Large intestine (tissue), 3 donors: ENCODE data around the gene ASRGL1. TPM values are rescaled to one million over a fixed set of nuclear protein-coding genes. Genes with fewer than 3 reads are reported as not detected.
"Not testable (repeated sequence)": the region's sequence is repeated elsewhere in the genome, so short reads cannot be mapped to it uniquely, and the experiment has no call there.

Source experiments
- DNase-seq, 2 donors: peaks; one replicate each; pipeline versions ENCODE4 v3.0.0 to v3.0.0-alpha.2; 2013
- H3K27ac ChIP-seq: one replicate; pipeline ENCODE4 v1.5.1; 2013; ENCODE audit warnings: low read length
- H3K27me3 ChIP-seq: 2 replicates; pipeline ENCODE4 v1.6.1; 2013; ENCODE audit warnings: low read length; ENCODE audit not compliant: control insufficient read depth, insufficient read depth
- H3K36me3 ChIP-seq: 2 replicates; pipeline ENCODE4 v1.6.1; 2013; ENCODE audit warnings: low read length; ENCODE audit not compliant: control insufficient read depth, insufficient read depth
- H3K4me1 ChIP-seq: one replicate; pipeline ENCODE4 v1.6.1; 2013; ENCODE audit warnings: low read length; ENCODE audit not compliant: control insufficient read depth, insufficient read depth
- H3K4me3 ChIP-seq: one replicate; pipeline ENCODE4 v1.5.1; 2013; ENCODE audit warnings: low read length
- H3K9me3 ChIP-seq: one replicate; pipeline ENCODE4 v1.6.1; 2013; ENCODE audit warnings: mild to moderate bottlenecking, low read depth, low read length, moderate library complexity; ENCODE audit not compliant: control insufficient read depth
- WGBS: methylation state at CpG from one replicate; pipeline ENCODE4 v1.1.5; 2013; ENCODE audit warnings: low lambda C conversion rate; ENCODE audit not compliant: insufficient coverage; 5-methylcytosine and 5-hydroxymethylcytosine counted together
- polyA plus RNA-seq: library from polyadenylated mRNA; unstranded; fragments of 120-200 nt; gene quantifications from one replicate; pipeline ENCODE4 v1.2.1, GENCODE V29; 2013

ASRGL1 gene
- polyA plus RNA-seq, 1 donor = 5.4 TPM

GRCh38 chr11:62374801-62375200, 37.6 kb downstream of the ASRGL1 start:
- no peak overlapping the region for H3K4me3 ChIP-seq
- no peaks in the 10 kb centered on the region for H3K9me3 ChIP-seq
- no peak for DNase-seq
- peaks cover 6% of the 10 kb centered on the region for H3K4me1 ChIP-seq
- no peaks in the 10 kb centered on the region for H3K36me3 ChIP-seq
- no CpG with 5 or more reads among the region's 9 CpGs for WGBS
- no peaks in the 10 kb centered on the region for H3K27me3 ChIP-seq
- H3K27ac ChIP-seq = no peak overlapping the region

- H3K4me3 ChIP-seq, DNase-seq, H3K36me3 ChIP-seq, H3K9me3 ChIP-seq, H3K27me3 ChIP-seq, H3K27ac ChIP-seq: not testable (repeated sequence)
- 0% methylated on average over 3 of the region's 9 CpGs for WGBS
- H3K4me1 ChIP-seq = peaks cover 12% of the 10 kb centered on the region
These were observed 41.3 kb downstream of the ASRGL1 start for GRCh38 chr11:62378459-62379063.

- not testable (repeated sequence) for H3K36me3 ChIP-seq, H3K4me3 ChIP-seq, DNase-seq, H3K27me3 ChIP-seq, H3K27ac ChIP-seq, H3K9me3 ChIP-seq
- 80% methylated on average over 1 of the region's 2 CpGs for WGBS
- peaks cover 12% of the 10 kb centered on the region for H3K4me1 ChIP-seq
These were observed 42.3 kb downstream of the ASRGL1 start for GRCh38 chr11:62379586-62379985.

- H3K27me3 ChIP-seq, H3K27ac ChIP-seq, H3K4me3 ChIP-seq, H3K9me3 ChIP-seq, H3K36me3 ChIP-seq: not testable (repeated sequence)
- H3K4me1 ChIP-seq = peaks cover 12% of the 10 kb centered on the region
- WGBS = no CpG with 5 or more reads among the region's 12 CpGs
- peak; percentile 63 to 72 for DNase-seq
These were observed 43.6 kb downstream of the ASRGL1 start for GRCh38 chr11:62380821-62381245.

- no CpG with 5 or more reads among the region's 6 CpGs for WGBS
- H3K36me3 ChIP-seq = no peaks in the 10 kb centered on the region
- DNase-seq = no peak
- no peaks in the 10 kb centered on the region for H3K9me3 ChIP-seq
- no peak overlapping the region for H3K27ac ChIP-seq
- peaks cover 12% of the 10 kb centered on the region for H3K4me1 ChIP-seq
- no peak overlapping the region for H3K4me3 ChIP-seq
- no peaks in the 10 kb centered on the region for H3K27me3 ChIP-seq
These were observed 46.6 kb downstream of the ASRGL1 start for GRCh38 chr11:62383822-62384221.

GRCh38 chr11:62386083-62386482, 48.8 kb downstream of the ASRGL1 start:
- H3K27ac ChIP-seq, H3K4me3 ChIP-seq, H3K27me3 ChIP-seq, H3K9me3 ChIP-seq, DNase-seq, H3K36me3 ChIP-seq: not testable (repeated sequence)
- H3K4me1 ChIP-seq = peaks cover 12% of the 10 kb centered on the region
- WGBS = no CpG with 5 or more reads among the region's 3 CpGs

GRCh38 chr11:62387381-62387780, 50.1 kb downstream of the ASRGL1 start:
- H3K4me1 ChIP-seq = peaks cover 5% of the 10 kb centered on the region
- no peaks in the 10 kb centered on the region for H3K36me3 ChIP-seq
- no peaks in the 10 kb centered on the region for H3K9me3 ChIP-seq
- no CpG with 5 or more reads among the region's 3 CpGs for WGBS
- no peak for DNase-seq
- H3K27me3 ChIP-seq = no peaks in the 10 kb centered on the region
- no peak overlapping the region for H3K27ac ChIP-seq
- no peak overlapping the region for H3K4me3 ChIP-seq

GRCh38 chr11:62388999-62389398, 51.8 kb downstream of the ASRGL1 start:
- 74% methylated on average over 5 of the region's 11 CpGs for WGBS
- H3K36me3 ChIP-seq = no peaks in the 10 kb centered on the region
- no peak for DNase-seq
- peaks cover 3% of the 10 kb centered on the region for H3K4me1 ChIP-seq
- H3K4me3 ChIP-seq = no peak overlapping the region
- no peaks in the 10 kb centered on the region for H3K9me3 ChIP-seq
- H3K27me3 ChIP-seq = no peaks in the 10 kb centered on the region
- H3K27ac ChIP-seq = no peak overlapping the region

GRCh38 chr11:62390237-62390636, 53.0 kb downstream of the ASRGL1 start:
- Histone ChIP-seq H3K36me3 (no peaks in the 10 kb centered on the region), H3K4me3 (no peak overlapping the region), H3K27me3 (no peaks in the 10 kb centered on the region), H3K27ac (no peak overlapping the region), H3K4me1 (peaks cover 3% of the 10 kb centered on the region), H3K9me3 (no peaks in the 10 kb centered on the region)
- WGBS = no CpG with 5 or more reads among the region's 5 CpGs
- no peak for DNase-seq

- H3K27me3 ChIP-seq = no peaks in the 10 kb centered on the region
- H3K36me3 ChIP-seq = no peaks in the 10 kb centered on the region
- no peaks in the 10 kb centered on the region for H3K9me3 ChIP-seq
- DNase-seq = no peak
- no peak overlapping the region for H3K27ac ChIP-seq
- WGBS = no CpG with 5 or more reads among the region's 1 CpG
- peaks cover 3% of the 10 kb centered on the region for H3K4me1 ChIP-seq
- no peak overlapping the region for H3K4me3 ChIP-seq
These were observed 53.5 kb downstream of the ASRGL1 start for GRCh38 chr11:62390722-62391121.
